Astrocyte (in vitro differentiated cells and primary cell): ENCODE results near the gene ZNF787. TPM values are rescaled to one million over a fixed set of nuclear protein-coding genes. Genes with fewer than 3 reads are reported as not detected.

Source experiments
- DNase-seq: peaks from one replicate; pipeline ENCODE4 v3.0.0-alpha.2; 2010; ENCODE audit warnings: low read depth
- FAIRE-seq: peaks from 2 replicates; lab custom pipeline; 2011; peaks lifted over from hg19 to GRCh38; lab: Jason Lieb, UNC
- H2AFZ ChIP-seq: 2 replicates; pipeline ENCODE4 v1.6.0; 2012; ENCODE audit warnings: low read depth, low read length, inconsistent platforms
- H3K27ac ChIP-seq: 2 replicates; pipeline ENCODE4 v1.5.1; 2011; ENCODE audit warnings: low read depth, low read length, inconsistent platforms
- H3K27me3 ChIP-seq: 2 replicates; pipeline ENCODE4 v1.6.0; 2011; ENCODE audit warnings: low read length, inconsistent platforms; ENCODE audit not compliant: insufficient read depth
- H3K36me3 ChIP-seq: 2 replicates; pipeline ENCODE4 v1.5.1; 2011; ENCODE audit warnings: low read length, inconsistent platforms; ENCODE audit not compliant: insufficient read depth
- H3K4me1 ChIP-seq: 2 replicates; pipeline ENCODE4 v1.5.1; 2011; ENCODE audit warnings: low read length, inconsistent platforms; ENCODE audit not compliant: insufficient read depth
- H3K4me2 ChIP-seq: 2 replicates; pipeline ENCODE4 v1.6.0; 2012; ENCODE audit warnings: low read length, inconsistent platforms
- H3K4me3 ChIP-seq: 2 replicates; pipeline ENCODE4 v1.5.1; 2011; ENCODE audit warnings: low read depth, mild to moderate bottlenecking, low read length, inconsistent platforms; ENCODE audit not compliant: insufficient read depth
- H3K79me2 ChIP-seq: 2 replicates; pipeline ENCODE4 v1.6.0; 2012; ENCODE audit warnings: mild to moderate bottlenecking, low read length, inconsistent platforms; ENCODE audit not compliant: insufficient read depth
- H3K9ac ChIP-seq: 2 replicates; pipeline ENCODE4 v1.6.0; 2012; ENCODE audit warnings: mild to moderate bottlenecking, low read length, inconsistent platforms
- H3K9me3 ChIP-seq: 2 replicates; pipeline ENCODE4 v1.5.1; 2012; ENCODE audit warnings: low read depth, mild to moderate bottlenecking, low read length, inconsistent platforms; ENCODE audit not compliant: insufficient read depth
- H4K20me1 ChIP-seq: 2 replicates; pipeline ENCODE4 v1.6.0; 2012; ENCODE audit warnings: low read length, inconsistent platforms; ENCODE audit not compliant: insufficient read depth
- H3K27ac Mint-ChIP-seq: one replicate; pipeline ENCODE4 v1.8.0; 2021; ENCODE audit warnings: mild to moderate bottlenecking, mixed read lengths; ENCODE audit not compliant: unreplicated experiment
- H3K27me3 Mint-ChIP-seq: one replicate; pipeline ENCODE4 v1.8.0; 2021; ENCODE audit warnings: low read depth, mixed read lengths; ENCODE audit not compliant: unreplicated experiment
- H3K36me3 Mint-ChIP-seq: one replicate; pipeline ENCODE4 v1.8.0; 2021; ENCODE audit warnings: low read depth, mixed read lengths; ENCODE audit not compliant: unreplicated experiment
- H3K4me1 Mint-ChIP-seq: one replicate; pipeline ENCODE4 v1.8.0; 2021; ENCODE audit warnings: low read depth, mixed read lengths; ENCODE audit not compliant: unreplicated experiment
- H3K4me3 Mint-ChIP-seq: one replicate; pipeline ENCODE4 v1.8.0; 2021; ENCODE audit warnings: mild to moderate bottlenecking, moderate library complexity, mixed read lengths; ENCODE audit not compliant: unreplicated experiment
- H3K9me3 Mint-ChIP-seq: one replicate; pipeline ENCODE4 v1.8.0; 2021; ENCODE audit warnings: mild to moderate bottlenecking, mixed read lengths; ENCODE audit not compliant: unreplicated experiment
- EZH2 ChIP-seq: IDR thresholded peaks from 2 replicates; pipeline ENCODE4 v1.6.1; 2012; ENCODE audit warnings: mild to moderate bottlenecking, low read length, inconsistent platforms; ENCODE audit not compliant: insufficient read depth
- total RNA-seq: library from RNA; stranded (reverse); gene quantifications from 2 replicates; pipeline ENCODE4 v1.2.1, GENCODE V29; 2021
- TF ChIP-seq, protein P1 (sequence below): IDR thresholded peaks from 2 replicates; pipeline ENCODE4 v1.5.1; 2011; ENCODE audit warnings: low read depth, mild to moderate bottlenecking, inconsistent platforms, low read length, moderate library complexity; ENCODE audit not compliant: insufficient read depth

The ZNF787 gene
- total RNA-seq, 1 donor from 2014 or later = 36.3 TPM

DNA sequence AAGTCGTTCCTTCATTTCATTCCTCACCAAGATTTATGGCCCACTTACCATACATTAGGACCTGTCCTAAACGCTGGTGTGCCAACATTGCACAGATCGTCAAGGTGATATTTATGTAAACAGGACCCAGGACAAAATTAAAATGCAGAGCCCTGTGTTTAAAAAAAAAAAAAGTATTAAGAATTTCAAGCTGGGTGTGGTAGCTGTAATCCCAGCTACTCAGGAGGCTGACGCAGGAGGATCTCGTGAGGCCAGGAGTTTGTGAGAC lies 13.5 kb upstream of the ZNF787 start:
- no peaks in the 10 kb centered on the region for H4K20me1 ChIP-seq
- Mint-ChIP-seq H3K36me3 (no peaks in the 10 kb centered on the region), H3K27me3 (no peaks in the 10 kb centered on the region), H3K27ac (no peak overlapping the region), H3K4me3 (no peak overlapping the region), H3K4me1 (peaks cover 9% of the 10 kb centered on the region), H3K9me3 (no peaks in the 10 kb centered on the region)
- H3K4me1 ChIP-seq = peaks cover 7% of the 10 kb centered on the region
- TF ChIP-seq EZH2 = no peak
- TF ChIP-seq, protein P1, sequence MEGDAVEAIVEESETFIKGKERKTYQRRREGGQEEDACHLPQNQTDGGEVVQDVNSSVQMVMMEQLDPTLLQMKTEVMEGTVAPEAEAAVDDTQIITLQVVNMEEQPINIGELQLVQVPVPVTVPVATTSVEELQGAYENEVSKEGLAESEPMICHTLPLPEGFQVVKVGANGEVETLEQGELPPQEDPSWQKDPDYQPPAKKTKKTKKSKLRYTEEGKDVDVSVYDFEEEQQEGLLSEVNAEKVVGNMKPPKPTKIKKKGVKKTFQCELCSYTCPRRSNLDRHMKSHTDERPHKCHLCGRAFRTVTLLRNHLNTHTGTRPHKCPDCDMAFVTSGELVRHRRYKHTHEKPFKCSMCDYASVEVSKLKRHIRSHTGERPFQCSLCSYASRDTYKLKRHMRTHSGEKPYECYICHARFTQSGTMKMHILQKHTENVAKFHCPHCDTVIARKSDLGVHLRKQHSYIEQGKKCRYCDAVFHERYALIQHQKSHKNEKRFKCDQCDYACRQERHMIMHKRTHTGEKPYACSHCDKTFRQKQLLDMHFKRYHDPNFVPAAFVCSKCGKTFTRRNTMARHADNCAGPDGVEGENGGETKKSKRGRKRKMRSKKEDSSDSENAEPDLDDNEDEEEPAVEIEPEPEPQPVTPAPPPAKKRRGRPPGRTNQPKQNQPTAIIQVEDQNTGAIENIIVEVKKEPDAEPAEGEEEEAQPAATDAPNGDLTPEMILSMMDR = no peak
- H3K9me3 ChIP-seq = no peaks in the 10 kb centered on the region
- no peaks in the 10 kb centered on the region for H3K79me2 ChIP-seq
- no peak overlapping the region for H3K9ac ChIP-seq
- no peak overlapping the region for H3K4me2 ChIP-seq
- H3K4me3 ChIP-seq = no peak overlapping the region
- H3K27me3 ChIP-seq = no peaks in the 10 kb centered on the region
- H3K36me3 ChIP-seq = no peaks in the 10 kb centered on the region
- FAIRE-seq (no peak), DNase-seq (no peak)
- H3K27ac ChIP-seq = no peak overlapping the region
- H2AFZ ChIP-seq = no peak overlapping the region

DNA sequence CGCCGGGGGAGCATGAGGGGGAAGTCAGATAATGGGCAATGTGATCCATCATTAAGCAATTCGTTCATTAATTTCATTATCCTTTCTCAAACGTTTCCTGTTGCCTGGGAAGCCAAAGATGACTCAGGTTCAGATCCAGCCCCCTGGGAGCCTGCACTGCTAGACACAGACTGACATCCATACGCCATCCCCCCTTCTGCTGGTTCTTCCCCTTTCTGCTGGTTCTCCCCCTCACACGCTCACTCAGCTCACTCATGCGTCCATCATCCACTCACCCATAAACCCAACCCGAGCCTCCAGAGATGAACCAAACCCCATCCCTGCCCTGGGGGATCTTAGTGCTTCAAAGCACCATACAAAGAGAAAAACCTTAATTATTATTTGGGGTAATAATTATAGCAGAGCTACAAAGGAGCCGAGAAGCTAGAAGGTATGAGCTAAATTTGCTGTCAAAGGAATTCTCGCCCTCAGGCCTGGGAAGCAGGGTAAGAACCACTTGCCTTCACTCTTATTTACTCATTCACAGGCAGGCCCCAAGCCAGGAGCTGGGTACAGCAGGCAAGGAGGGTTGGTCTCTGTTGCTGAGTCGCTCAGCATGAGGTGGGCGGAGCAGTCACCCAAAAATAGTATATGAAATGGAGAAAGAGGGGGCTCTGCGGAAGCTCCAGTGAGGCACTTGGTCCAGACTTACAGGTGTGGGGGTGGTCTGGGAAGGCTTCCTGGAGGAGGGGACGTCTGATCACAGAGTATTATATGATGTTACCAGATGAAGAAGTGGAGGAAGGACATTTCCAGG lies 13.0 kb upstream of the ZNF787 start:
- peak overlapping the region; percentile 34 for H3K27ac Mint-ChIP-seq
- H3K36me3 Mint-ChIP-seq = no peaks in the 10 kb centered on the region
- no peak for FAIRE-seq
- Histone ChIP-seq H2AFZ (no peak overlapping the region), H3K9me3 (no peaks in the 10 kb centered on the region), H3K4me3 (no peak overlapping the region), H3K4me2 (no peak overlapping the region), H4K20me1 (no peaks in the 10 kb centered on the region), H3K27ac (no peak overlapping the region), H3K9ac (no peak overlapping the region), H3K36me3 (no peaks in the 10 kb centered on the region), H3K4me1 (peaks cover 7% of the 10 kb centered on the region), H3K27me3 (no peaks in the 10 kb centered on the region), H3K79me2 (no peaks in the 10 kb centered on the region)
- H3K27me3 Mint-ChIP-seq = no peaks in the 10 kb centered on the region
- no peaks in the 10 kb centered on the region for H3K9me3 Mint-ChIP-seq
- H3K4me1 Mint-ChIP-seq = peaks cover 9% of the 10 kb centered on the region
- H3K4me3 Mint-ChIP-seq = no peak overlapping the region
- no peak for TF ChIP-seq EZH2
- TF ChIP-seq, protein P1 = no peak
- DNase-seq = no peak

DNA sequence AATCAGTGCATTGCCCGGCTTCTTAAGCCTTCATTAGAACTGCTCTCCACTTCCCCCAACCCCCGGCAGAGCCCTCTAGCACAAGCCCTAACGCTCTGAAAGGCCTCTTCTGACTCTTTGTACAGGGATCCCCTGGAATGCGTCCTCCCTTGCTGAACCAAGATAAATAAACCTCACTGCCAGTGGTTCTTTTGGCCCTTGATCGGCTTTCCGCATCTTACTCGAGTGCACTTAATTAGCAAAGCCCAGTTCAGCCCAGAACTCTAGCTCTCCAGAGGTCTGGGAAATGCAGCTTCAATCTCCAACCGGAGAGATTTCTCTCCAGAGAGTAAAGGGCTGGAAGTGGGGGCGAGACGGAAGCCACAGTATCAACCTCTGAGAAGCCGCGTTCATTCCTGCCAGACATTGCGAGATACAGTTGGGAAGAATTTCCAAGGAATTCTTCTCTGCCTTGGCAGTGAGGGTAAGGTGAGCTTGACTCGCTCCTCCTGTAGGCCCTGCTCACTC lies 11.3 kb upstream of the ZNF787 start:
- H3K4me1 ChIP-seq = peaks cover 7% of the 10 kb centered on the region
- no peaks in the 10 kb centered on the region for H3K9me3 ChIP-seq
- H2AFZ ChIP-seq = peak overlapping the region; percentile 60
- H3K9me3 Mint-ChIP-seq = no peaks in the 10 kb centered on the region
- no peaks in the 10 kb centered on the region for H3K27me3 ChIP-seq
- no peak overlapping the region for H3K4me3 ChIP-seq
- H3K27ac Mint-ChIP-seq = peak overlapping the region; percentile 54
- peak overlapping the region; percentile 58 for H3K4me2 ChIP-seq
- TF ChIP-seq, protein P1 = no peak
- no peak for TF ChIP-seq EZH2
- H3K79me2 ChIP-seq = no peaks in the 10 kb centered on the region
- peak; percentile 64 for DNase-seq
- peaks cover 9% of the 10 kb centered on the region for H3K4me1 Mint-ChIP-seq
- H3K27me3 Mint-ChIP-seq = no peaks in the 10 kb centered on the region
- H3K4me3 Mint-ChIP-seq = no peak overlapping the region
- no peaks in the 10 kb centered on the region for H3K36me3 Mint-ChIP-seq
- H3K36me3 ChIP-seq = no peaks in the 10 kb centered on the region
- no peak for FAIRE-seq
- no peaks in the 10 kb centered on the region for H4K20me1 ChIP-seq
- no peak overlapping the region for H3K9ac ChIP-seq
- H3K27ac ChIP-seq = no peak overlapping the region
